ENCODE results near the gene NUP210L.
A peak's percentile ranks its signal among the peaks of the same experiment; 100 is the strongest.
"Not testable (repeated sequence)": the region's sequence is repeated elsewhere in the genome, so short reads cannot be mapped to it uniquely, and the experiment has no call there.

NUP210L gene

DNA sequence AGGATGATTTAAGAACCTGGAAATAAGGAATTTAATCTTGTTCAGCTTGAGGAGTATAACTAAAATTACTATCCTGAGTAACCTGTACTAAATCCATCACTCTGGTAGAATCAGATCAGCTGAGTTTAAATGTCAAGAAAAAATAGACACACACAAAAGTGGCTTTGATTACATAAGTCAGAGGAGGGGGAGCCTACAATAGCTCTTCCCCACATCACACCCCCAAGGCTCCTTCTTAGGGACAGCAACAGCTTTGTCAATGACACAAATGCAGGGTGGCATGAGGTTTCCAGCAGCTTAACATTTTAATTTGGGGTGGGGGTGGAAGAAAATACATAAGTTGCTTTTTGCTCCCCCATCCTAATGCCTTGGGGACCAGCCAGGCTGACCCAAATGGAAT is 12.6 kb upstream of the NUP210L start:
- no peak for DNase-seq

DNA sequence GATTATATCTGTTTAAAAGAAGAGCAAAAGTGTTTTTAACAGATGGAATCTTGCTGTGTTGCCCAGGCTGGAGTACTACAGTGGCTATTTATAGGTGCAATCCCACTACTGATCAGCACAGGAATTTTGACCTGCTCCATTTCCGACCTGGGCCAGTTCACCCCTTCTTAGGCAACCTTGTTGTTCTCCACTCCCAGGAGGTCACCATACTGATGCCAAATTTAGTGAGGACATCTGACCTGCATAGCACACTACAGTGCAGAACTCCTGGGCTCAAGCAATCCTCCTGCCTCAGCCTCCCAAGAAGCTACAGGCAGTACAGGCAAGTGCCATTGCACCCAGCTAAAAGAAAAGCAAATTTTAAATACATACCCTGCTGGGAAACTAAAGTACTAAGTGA is 11.3 kb upstream of the NUP210L start:
- peak in 1 of 2 experiments; percentile 11 for DNase-seq

DNA sequence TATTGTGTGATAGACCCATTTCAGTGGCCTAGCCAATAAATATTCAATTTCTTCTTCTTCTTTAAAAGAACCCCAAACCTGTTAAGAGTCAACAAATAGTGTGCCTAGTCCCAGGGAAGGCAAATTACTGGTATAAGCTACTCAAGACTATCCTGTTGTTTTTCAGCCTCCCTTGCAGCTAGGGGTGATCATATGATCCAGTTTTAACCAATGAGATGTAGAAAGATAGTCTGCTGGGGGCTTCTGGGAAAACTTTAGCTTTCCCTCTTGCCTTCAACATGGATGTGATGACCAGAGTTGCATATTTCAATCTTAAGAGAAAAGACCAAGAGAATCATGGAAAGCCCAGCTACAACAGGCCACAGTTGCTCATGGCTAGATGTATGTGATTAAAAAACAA is 4.7 kb upstream of the NUP210L start:
- DNase-seq, result no peak

DNA sequence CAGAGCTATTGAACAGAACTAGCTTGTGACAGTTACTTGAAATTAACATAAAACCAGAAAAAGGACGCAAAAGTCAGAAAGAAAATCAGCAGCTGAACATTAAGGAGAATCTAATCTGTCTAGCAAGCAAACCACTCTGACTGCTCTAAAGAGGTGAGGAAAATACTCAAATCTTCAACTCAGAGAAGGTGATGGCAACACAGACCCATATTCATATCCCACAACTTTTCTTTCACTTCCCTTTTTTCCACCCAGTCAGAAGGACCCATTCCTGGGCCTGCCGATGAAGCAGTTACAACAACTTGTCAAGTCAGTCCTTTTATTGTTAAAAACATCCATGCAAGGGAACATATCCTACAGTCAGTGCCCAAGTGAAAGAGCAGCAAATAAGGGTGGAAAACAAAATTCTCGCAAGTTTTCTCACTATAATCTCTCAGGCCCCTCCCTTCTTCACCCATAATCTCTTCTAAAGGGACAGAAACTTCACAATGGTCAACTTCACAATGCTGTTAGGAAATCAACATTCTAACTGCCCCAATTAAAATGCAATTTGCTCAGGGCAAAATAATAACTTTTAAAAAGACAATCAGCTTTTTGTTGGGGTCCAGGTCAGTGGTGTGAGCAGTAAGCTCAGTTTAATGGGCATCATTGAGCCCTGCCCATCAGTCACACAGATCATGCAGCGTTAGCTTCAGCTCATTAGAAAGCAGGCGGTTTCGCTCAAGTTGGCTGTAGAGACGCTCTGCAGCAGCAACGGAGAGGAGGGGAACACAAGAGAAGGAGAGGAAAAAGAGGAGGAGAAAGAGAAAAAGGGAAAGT is 3.6 kb upstream of the NUP210L start:
- no peak for DNase-seq

DNA sequence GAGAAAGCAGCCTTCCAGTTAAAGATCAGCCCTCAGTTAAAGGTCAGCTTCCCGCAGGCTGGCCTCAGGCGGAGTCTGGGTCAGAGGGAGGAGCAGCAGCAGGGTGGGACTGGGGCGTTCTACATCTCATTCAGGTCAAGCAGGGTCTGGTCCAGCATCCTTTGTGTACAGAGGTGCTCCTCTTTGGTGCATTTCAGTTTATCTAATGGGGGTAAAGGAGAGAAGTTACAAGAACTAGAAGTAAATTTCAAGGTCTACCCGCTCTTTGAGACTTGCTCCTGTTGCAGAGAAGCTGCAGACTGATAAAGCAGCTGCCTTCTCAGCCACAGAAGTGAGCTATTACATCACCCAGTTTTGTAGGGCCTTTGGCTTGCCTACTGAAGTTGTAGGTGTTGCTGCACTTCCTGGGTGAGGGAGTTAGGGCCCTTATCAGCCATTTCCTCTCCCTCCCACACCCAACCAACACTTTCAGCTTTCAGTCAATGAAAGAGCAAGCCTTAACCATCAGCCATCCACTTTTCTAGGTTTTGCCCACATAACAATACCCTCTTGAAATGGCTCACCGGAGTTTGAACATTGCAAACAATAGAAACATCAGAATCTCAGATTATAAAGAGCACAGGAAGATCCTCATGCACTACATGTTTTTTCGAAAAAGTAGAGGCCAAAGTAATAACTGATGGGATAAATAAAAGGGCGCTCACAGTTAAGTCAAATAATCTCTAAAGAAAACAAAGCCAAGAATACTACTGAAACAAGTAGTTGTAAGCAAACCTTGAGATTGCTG is 2.8 kb upstream of the NUP210L start:
- DNase-seq, result peak; percentile 64 to 74

DNA sequence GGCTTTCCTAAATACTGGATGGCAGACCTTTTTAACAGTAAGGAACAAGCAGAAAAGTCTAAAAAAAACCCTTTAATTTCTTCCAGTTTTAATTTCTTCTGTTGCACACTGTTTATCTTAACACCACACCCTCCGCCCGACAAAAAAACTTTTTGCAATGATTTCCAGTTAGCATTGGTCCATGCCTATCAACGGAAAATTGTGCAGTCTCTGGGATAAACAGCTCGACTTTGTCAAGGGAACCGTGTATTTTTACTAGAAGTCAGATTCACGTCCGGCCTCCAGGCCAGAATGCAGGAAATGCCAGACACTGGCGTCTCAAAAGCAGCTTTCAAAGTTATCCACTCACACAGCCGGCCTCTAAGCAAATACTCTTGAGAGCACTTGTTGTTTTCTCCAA is 378 bp upstream of the NUP210L start:
- no peak for DNase-seq

DNA sequence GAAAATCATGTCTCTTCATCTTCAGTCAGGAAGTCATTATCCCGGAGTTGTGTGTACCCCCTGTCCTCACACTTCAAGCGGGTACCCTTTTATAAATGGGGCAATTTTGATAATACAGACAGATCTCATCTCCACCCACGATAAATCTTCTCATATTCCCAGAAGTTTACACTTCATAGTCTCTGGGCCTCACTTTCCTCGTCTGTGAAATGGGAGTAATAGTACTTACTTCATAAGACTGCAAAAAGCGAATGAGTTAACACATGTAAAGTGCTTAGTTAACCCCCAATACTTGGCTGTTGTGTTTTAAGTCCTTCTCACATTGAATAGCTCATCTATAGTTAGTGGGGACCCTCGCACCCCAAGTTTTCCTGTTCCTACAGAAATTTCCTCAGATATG is 820 bp downstream of the NUP210L start:
- DNase-seq, result no peak

DNA sequence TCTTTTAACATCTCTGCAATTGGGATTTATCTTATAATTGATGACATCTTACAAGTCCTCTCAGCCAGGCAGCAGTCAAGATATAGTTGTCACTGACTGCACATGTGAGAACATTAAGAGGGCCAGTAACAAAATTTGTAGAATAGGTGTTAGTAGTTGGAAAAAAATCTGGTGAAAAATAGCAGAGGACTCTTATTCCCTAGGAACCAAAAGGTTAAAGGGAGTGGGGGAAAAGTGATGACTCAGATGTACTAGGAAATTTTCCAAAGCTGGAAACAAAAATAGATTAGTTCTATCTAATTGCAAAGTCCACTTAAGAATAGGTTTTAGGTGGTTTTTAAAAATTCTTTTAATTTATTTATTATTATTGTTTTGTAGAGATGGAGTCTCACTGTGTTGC is 3.6 kb downstream of the NUP210L start:
- DNase-seq, result no peak

- DNase-seq, result no peak
These were observed 6.1 kb downstream of the NUP210L start for GRCh38 chr1:154148807-154149206.

- DNase-seq, result not testable (repeated sequence)
These were observed 7.4 kb downstream of the NUP210L start for GRCh38 chr1:154147505-154147904.

- DNase-seq, result no peak
These were observed 8.9 kb downstream of the NUP210L start for GRCh38 chr1:154145986-154146385.

- DNase-seq, result no peak
These were observed 12.5 kb downstream of the NUP210L start for GRCh38 chr1:154142358-154142757.

GRCh38 chr1:154141240-154141639 is 13.6 kb downstream of the NUP210L start:
- no peak for DNase-seq

DNA sequence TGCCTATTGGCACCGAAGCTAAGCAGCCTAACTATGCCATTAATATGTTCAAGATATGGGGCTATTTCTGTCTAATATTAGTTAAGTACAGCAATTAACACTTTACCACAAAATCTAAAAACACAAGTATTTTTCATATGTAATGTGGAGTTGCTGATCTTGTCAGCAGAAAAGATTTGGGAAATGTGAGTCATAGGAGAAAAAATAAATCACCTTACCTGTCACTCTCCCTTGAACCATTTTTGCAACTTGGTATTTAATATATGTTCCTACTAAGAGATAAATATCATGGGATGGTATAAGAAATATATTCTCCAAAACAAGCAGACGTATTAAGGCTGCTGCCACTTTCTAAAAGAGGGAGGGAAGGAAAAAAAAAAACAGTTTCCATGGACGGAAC is 17.0 kb downstream of the NUP210L start:
- no peak for DNase-seq

- DNase-seq, result no peak
These were observed 21.6 kb downstream of the NUP210L start for GRCh38 chr1:154133256-154133655.

DNA sequence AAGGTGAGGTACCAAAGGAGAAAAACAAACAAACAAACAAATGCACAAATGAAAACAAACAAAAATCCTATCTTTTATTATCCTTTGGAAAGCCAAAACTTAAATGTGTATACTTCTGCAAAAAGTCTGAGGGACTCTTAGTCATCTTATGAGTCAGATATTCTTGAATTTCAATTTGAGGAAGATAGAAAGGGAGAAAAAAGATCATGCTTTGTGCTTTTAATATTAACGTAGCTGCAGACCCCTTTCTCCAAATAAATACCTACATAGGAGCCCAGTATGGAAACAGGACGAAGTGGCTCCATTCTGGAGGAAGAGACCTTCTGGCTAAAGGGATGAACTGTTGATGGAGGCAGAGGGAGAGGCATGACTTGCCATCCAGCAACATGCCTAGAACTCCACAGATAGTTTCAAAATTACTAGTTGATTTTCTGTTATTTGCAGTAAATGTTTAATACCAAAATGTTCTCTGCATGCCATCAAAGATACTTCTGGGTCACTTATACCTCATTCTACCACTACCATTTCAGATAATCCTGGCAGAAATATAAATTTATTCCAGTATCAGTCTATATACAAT is 25.4 kb downstream of the NUP210L start:
- peak in 1 of 2 experiments; percentile 32 for DNase-seq

GRCh38 chr1:154123205-154123604 is 31.7 kb downstream of the NUP210L start:
- not testable (repeated sequence) for DNase-seq

DNA sequence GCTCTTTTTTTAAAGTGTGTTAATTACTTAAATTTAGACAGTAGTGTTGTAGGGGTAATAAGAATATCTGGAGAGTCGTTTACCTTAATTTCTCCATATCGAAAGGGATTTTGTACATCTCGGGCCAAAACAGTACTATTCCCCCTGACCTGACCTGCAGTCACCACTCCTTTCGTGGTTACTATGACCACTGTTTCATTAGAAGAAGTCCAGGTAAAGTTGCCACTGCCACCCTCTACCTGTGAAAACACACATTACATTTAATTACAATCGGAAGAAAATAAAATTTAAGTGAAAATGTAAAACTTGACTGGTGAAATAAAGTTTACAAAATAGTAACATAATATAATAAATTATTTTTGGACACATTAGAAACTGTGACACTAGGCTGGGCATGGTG is 37.2 kb downstream of the NUP210L start:
- no peak for DNase-seq

DNA sequence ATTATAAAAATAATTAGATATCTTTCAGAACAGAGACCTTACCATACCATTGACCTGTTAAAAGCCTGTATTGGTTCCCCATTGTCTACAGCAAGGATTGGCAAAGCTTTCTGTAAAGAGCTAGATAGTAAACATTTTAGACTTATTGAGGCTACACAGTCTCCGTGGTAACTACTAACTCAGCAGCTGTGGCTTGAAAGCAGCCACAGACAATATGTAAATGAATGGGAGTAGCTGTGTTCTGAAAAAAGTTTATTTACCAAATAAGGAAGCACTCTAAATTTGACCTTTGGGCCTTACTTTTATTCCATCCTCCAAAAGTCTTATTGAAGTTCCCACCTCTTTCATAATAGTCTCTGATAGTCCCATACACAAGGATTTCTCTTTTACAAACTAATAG is 39.7 kb downstream of the NUP210L start:
- no peak for DNase-seq

DNA sequence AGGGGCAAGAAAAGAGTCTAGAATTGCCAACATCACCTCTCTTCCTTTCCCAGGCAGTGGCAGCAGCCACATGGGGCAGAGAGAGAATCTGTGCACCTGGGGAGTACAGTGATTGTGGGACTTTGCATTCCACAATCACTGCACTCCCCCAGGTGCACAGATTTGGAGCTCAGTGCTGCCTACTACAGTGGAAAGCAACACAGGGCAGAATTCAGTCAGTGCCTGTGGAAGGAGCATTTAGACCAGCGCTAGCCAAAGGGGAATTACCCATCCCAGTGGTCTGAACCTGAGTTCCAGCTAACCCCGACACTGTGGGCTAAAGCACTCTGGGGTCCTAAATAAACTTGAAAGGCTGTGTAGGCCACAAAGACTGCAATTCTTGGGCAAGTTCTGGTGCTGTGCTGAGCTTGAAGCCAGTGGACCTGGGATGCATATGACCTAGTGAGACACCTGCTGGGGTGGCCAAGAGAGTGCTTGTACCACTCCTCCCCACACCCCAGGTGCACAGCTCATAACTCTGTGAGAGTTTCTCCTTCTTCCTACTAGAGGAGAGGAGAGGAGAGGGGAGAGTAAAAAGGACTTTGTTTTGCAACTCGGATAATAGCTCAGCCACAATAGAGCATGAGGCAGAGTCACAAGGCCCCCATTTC is 50.3 kb downstream of the NUP210L start:
- DNase-seq, result no peak

DNA sequence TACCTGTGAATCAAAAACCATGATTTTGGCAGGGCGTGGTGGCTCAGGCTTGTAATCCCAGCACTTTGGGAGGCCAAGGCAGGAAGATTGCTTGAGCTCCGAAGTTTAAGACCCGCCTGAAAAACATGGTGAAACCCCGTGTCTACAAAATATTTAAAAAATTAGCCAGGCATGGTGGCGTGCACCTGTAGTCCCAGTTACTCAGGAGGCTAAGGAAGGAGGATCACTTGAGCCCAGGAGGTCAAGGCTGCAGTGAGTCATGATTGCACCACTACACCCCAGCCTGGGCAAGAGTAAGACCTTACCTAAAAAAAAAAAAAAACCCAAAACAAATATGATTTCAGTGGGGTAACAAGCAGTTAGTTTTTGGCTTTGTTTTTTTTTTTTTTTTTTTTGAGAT is 54.7 kb downstream of the NUP210L start:
- DNase-seq, result not testable (repeated sequence)

DNA sequence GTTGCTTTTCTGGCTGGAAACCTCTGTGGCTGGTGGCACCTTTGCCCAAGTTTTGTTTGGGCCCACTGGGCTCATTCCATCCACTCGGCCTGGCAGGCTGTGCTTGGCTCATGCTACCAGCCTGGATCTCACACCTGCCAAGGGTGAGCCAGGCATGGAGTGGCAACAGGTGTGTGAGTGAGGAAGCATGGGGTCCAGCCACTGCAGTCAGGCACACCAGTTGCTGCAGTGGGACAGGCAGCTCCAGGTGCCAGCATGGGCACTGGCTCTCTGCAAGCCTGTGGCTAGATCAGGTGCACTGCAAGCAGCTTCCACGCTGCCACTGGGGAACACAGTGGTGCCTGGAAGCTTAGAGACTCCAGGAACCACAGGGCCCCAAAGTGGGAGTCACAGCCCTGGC is 57.0 kb downstream of the NUP210L start:
- no peak for DNase-seq

- DNase-seq, result no peak
These were observed 59.3 kb downstream of the NUP210L start for GRCh38 chr1:154095456-154096060.
